Activated effector memory CD4-positive, alpha-beta T cell treated with Interleukin-2 at 50 U/mL for 16 hours (primary cell): ENCODE data around the gene CMC1.
"Not testable (repeated sequence)": the region's sequence is repeated elsewhere in the genome, so short reads cannot be mapped to it uniquely, and the experiment has no call there.

ENCODE experiments used
- DNase-seq: peaks from one replicate; pipeline ENCODE4 v3.0.0-alpha.2; 2020

Gene CMC1

GRCh38 chr3:28247286-28247685 lies 5.9 kb downstream of the CMC1 start:
- DNase-seq: no peak

- DNase-seq: no peak
Observed at GRCh38 chr3:28250999-28251398, 9.6 kb downstream of the CMC1 start.

- DNase-seq: no peak
Observed at GRCh38 chr3:28252001-28252431, 10.6 kb downstream of the CMC1 start.

GRCh38 chr3:28253040-28253715 lies 11.8 kb downstream of the CMC1 start:
- DNase-seq: no peak

- DNase-seq: no peak
Observed at GRCh38 chr3:28262001-28262400, 20.6 kb downstream of the CMC1 start.

GRCh38 chr3:28265641-28266040 lies 24.2 kb downstream of the CMC1 start:
- DNase-seq: no peak

GRCh38 chr3:28267984-28268849 lies 26.8 kb downstream of the CMC1 start:
- no peak for DNase-seq

- DNase-seq: no peak
Observed at GRCh38 chr3:28268989-28269388, 27.6 kb downstream of the CMC1 start.

- not testable (repeated sequence) for DNase-seq
Observed at GRCh38 chr3:28269884-28270283, 28.5 kb downstream of the CMC1 start.

- DNase-seq: no peak
Observed at GRCh38 chr3:28273837-28274236, 32.4 kb downstream of the CMC1 start.

GRCh38 chr3:28278918-28279317 lies 37.5 kb downstream of the CMC1 start:
- no peak for DNase-seq

GRCh38 chr3:28279770-28280169 lies 38.4 kb downstream of the CMC1 start:
- no peak for DNase-seq

- no peak for DNase-seq
Observed at GRCh38 chr3:28280781-28281180, 39.4 kb downstream of the CMC1 start.

- no peak for DNase-seq
Observed at GRCh38 chr3:28286595-28286994, 45.2 kb downstream of the CMC1 start.

GRCh38 chr3:28287046-28287445 lies 45.6 kb downstream of the CMC1 start:
- no peak for DNase-seq

- DNase-seq: no peak
Observed at GRCh38 chr3:28290863-28291300, 49.5 kb downstream of the CMC1 start.

GRCh38 chr3:28291577-28291976 lies 50.2 kb downstream of the CMC1 start:
- no peak for DNase-seq

- DNase-seq: no peak
Observed at GRCh38 chr3:28292622-28293021, 51.2 kb downstream of the CMC1 start.

- DNase-seq: no peak
Observed at GRCh38 chr3:28294667-28295413, 53.4 kb downstream of the CMC1 start.

- DNase-seq: no peak
Observed at GRCh38 chr3:28295898-28296490, 54.6 kb downstream of the CMC1 start.

- DNase-seq: no peak
Observed at GRCh38 chr3:28299705-28300104, 58.3 kb downstream of the CMC1 start.

GRCh38 chr3:28300345-28300962 lies 59.0 kb downstream of the CMC1 start:
- DNase-seq: no peak

- DNase-seq: no peak
Observed at GRCh38 chr3:28301688-28302087, 60.3 kb downstream of the CMC1 start.
